ENCODE measurements around the gene CLECL1.

Gene CLECL1

DNA sequence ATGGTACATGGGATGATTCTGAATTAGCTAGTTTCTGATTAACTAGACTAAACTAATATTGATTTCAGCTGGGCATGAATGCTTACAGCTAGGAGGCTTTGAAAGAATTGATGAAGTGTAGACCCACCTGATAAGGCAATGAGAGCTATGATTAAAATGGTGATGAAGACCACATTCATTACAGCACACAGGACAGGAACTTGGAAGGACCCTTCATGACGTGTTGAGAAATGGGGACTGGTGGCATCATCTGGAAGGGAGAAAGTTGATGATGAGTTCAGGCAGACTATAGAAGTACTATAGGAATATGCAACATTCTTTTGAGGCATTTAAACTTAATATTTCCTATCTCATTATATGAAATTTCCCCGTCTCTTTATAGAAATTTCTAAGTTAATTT lies 23.3 kb upstream of the CLECL1 start:
- DNase-seq (ENCODE audit: low read depth), result no peak
- H3K4me3 ChIP-seq (ENCODE audit: low read length), result no peak overlapping the region
- no peak for TF ChIP-seq CTCF (conservative IDR thresholded peaks at IDR 0.05; ENCODE audit: low read depth, low read length)

- H3K4me3 ChIP-seq (ENCODE audit: low read length), result no peak overlapping the region
- DNase-seq (ENCODE audit: low read depth), result no peak
- no peak for TF ChIP-seq CTCF (conservative IDR thresholded peaks at IDR 0.05; ENCODE audit: low read depth, low read length)
Observed at GRCh38 chr12:9755567-9755966, 22.7 kb upstream of the CLECL1 start.

- TF ChIP-seq CTCF (conservative IDR thresholded peaks at IDR 0.05; ENCODE audit: low read depth, low read length), result no peak
- no peak for DNase-seq (ENCODE audit: low read depth)
- H3K4me3 ChIP-seq (ENCODE audit: low read length), result no peak overlapping the region
Observed at GRCh38 chr12:9755035-9755434, 22.1 kb upstream of the CLECL1 start.

DNA sequence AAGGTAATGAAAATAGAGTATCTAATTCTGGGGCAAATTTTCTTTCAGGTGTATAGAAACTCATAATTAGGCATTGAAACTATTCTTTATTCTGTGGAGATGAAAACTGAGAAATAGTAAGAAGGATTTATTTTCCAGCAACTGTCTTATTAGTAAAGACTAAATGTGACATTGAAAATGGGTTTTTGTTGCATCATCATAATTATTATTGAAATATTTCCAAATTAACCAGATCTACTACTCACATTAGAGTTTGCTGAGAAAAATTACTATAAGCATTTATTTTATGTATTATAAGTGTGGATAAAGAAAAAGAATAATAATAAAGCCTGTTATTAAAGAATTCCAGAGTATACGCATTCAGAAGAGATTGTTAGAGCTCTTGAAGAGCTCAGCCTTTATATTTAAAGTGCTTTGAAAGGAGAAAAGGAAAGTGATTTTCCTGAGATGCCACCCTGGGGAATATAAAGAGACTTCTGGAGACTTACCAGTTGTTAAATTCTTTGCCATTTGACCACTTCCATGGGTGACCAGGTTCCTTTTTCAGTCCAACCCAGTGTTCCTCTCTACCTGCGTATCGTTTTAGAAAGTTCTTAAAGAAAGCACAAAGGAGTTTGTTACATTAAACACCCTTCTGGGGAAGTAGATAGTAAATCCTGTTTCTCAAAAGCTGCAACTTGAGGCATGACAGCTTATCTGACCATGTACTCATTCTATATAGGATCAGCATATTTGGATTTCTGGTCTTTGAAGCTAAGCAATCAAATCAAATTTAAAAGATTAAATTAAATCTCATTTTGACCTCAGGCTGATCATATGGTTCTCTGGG lies 21.4 kb upstream of the CLECL1 start:
- H3K4me3 ChIP-seq (ENCODE audit: low read length), result no peak overlapping the region
- TF ChIP-seq CTCF (conservative IDR thresholded peaks at IDR 0.05; ENCODE audit: low read depth, low read length), result no peak
- DNase-seq (ENCODE audit: low read depth), result no peak

GRCh38 chr12:9753498-9753897 lies 20.6 kb upstream of the CLECL1 start:
- TF ChIP-seq CTCF (conservative IDR thresholded peaks at IDR 0.05; ENCODE audit: low read depth, low read length), result no peak
- no peak for DNase-seq (ENCODE audit: low read depth)
- H3K4me3 ChIP-seq (ENCODE audit: low read length), result no peak overlapping the region

- no peak for TF ChIP-seq CTCF (conservative IDR thresholded peaks at IDR 0.05; ENCODE audit: low read depth, low read length)
- no peak overlapping the region for H3K4me3 ChIP-seq (ENCODE audit: low read length)
- DNase-seq (ENCODE audit: low read depth), result no peak
Observed at GRCh38 chr12:9753073-9753472, 20.2 kb upstream of the CLECL1 start.

All from retinal pigment epithelial cell (primary cell).